H9 (cell line): ENCODE measurements around the gene CHD9. TPM values are rescaled to one million over a fixed set of nuclear protein-coding genes. Genes with fewer than 3 reads are reported as not detected.
A peak's percentile ranks its signal among the peaks of the same experiment; 100 is the strongest.

Experiments
- DNase-seq: peaks from one replicate; pipeline ENCODE4 v3.0.0-alpha.2; 2017
- H2AFZ ChIP-seq: one replicate; pipeline ENCODE4 v1.6.1; 2013; ENCODE audit warnings: mild to moderate bottlenecking, low read length, control low read depth, moderate library complexity
- H2AK5ac ChIP-seq: 2 replicates; pipeline ENCODE4 v1.6.1; 2013; ENCODE audit warnings: low read length, control low read depth, mixed read lengths; ENCODE audit not compliant: insufficient read length
- H2BK120ac ChIP-seq: one replicate; pipeline ENCODE4 v1.6.1; 2013; ENCODE audit warnings: low read depth, mild to moderate bottlenecking, low read length, control low read depth, inconsistent platforms; ENCODE audit not compliant: poor library complexity, severe bottlenecking
- H2BK12ac ChIP-seq: 2 replicates; pipeline ENCODE4 v1.6.1; 2013; ENCODE audit warnings: low read length, control low read depth, mixed read lengths, low read depth; ENCODE audit not compliant: insufficient read length
- H2BK15ac ChIP-seq: 2 replicates; pipeline ENCODE4 v1.6.1; 2013; ENCODE audit warnings: low read depth, low read length, control low read depth
- H2BK20ac ChIP-seq: one replicate; pipeline ENCODE4 v1.6.1; 2013; ENCODE audit warnings: low read depth, mild to moderate bottlenecking, low read length, control low read depth, inconsistent platforms; ENCODE audit not compliant: poor library complexity, severe bottlenecking
- H2BK5ac ChIP-seq: 2 replicates; pipeline ENCODE4 v1.6.1; 2013; ENCODE audit warnings: low read length, control low read depth, mixed read lengths; ENCODE audit not compliant: insufficient read length
- H3K14ac ChIP-seq: 2 replicates; pipeline ENCODE4 v1.6.1; 2013; ENCODE audit warnings: low read length, control low read depth; ENCODE audit not compliant: insufficient read depth
- H3K18ac ChIP-seq: 2 replicates; pipeline ENCODE4 v1.6.1; 2013; ENCODE audit warnings: low read depth, mild to moderate bottlenecking, mixed read lengths, low read length, control low read depth; ENCODE audit not compliant: insufficient read length
- H3K23ac ChIP-seq: 2 replicates; pipeline ENCODE4 v1.6.1; 2013; ENCODE audit warnings: low read length, control low read depth, mixed read lengths, low read depth; ENCODE audit not compliant: insufficient read length
- H3K23me2 ChIP-seq: 2 replicates; pipeline ENCODE4 v1.6.1; 2013; ENCODE audit warnings: low read depth, mild to moderate bottlenecking, mixed read lengths, low read length, control low read depth; ENCODE audit not compliant: insufficient read length, poor library complexity, severe bottlenecking
- H3K27ac ChIP-seq: 2 replicates; pipeline ENCODE4 v1.5.1; 2013; ENCODE audit warnings: low read length, control low read depth, mixed read lengths, low read depth; ENCODE audit not compliant: insufficient read length
- H3K27me3 ChIP-seq: 2 replicates; pipeline ENCODE4 v1.6.1; 2013; ENCODE audit warnings: low read length, control low read depth, inconsistent platforms; ENCODE audit not compliant: insufficient read depth
- H3K4ac ChIP-seq: 2 replicates; pipeline ENCODE4 v1.6.1; 2013; ENCODE audit warnings: low read depth, mild to moderate bottlenecking, control low read depth, inconsistent platforms, low read length, moderate library complexity
- H3K4me1 ChIP-seq: 2 replicates; pipeline ENCODE4 v1.6.1; 2013; ENCODE audit warnings: low read length, control low read depth, inconsistent platforms; ENCODE audit not compliant: insufficient read depth
- H3K4me2 ChIP-seq: 2 replicates; pipeline ENCODE4 v1.6.1; 2013; ENCODE audit warnings: low read length, control low read depth, mixed read lengths; ENCODE audit not compliant: insufficient read length, insufficient read depth
- H3K56ac ChIP-seq: 2 replicates; pipeline ENCODE4 v1.6.1; 2013; ENCODE audit warnings: low read depth, mild to moderate bottlenecking, mixed read lengths, low read length, control low read depth; ENCODE audit not compliant: insufficient read length
- H3K79me1 ChIP-seq: 2 replicates; pipeline ENCODE4 v1.6.1; 2013; ENCODE audit warnings: low read depth, mild to moderate bottlenecking, moderate library complexity, low read length, control low read depth, inconsistent platforms; ENCODE audit not compliant: insufficient read depth, poor library complexity, severe bottlenecking
- H3K79me2 ChIP-seq: 2 replicates; pipeline ENCODE4 v1.6.1; 2013; ENCODE audit warnings: low read length, control low read depth, inconsistent platforms; ENCODE audit not compliant: insufficient read depth
- H3K9ac ChIP-seq: 2 replicates; pipeline ENCODE4 v1.6.1; 2013; ENCODE audit warnings: low read length, control low read depth, mixed read lengths; ENCODE audit not compliant: insufficient read length; ENCODE audit errors: extremely low read depth
- H3K9me3 ChIP-seq: one replicate; pipeline ENCODE4 v1.6.1; 2013; ENCODE audit warnings: low read depth, low read length, inconsistent platforms; ENCODE audit not compliant: control insufficient read depth
- H3T11ph ChIP-seq: one replicate; pipeline ENCODE4 v1.6.1; 2013; ENCODE audit warnings: mild to moderate bottlenecking, low read length, control low read depth, inconsistent platforms
- H4K20me1 ChIP-seq: one replicate; pipeline ENCODE4 v1.6.1; 2013; ENCODE audit not compliant: control insufficient read depth, insufficient read length, insufficient read depth
- H4K5ac ChIP-seq: 2 replicates; pipeline ENCODE4 v1.6.1; 2013; ENCODE audit warnings: low read depth, mild to moderate bottlenecking, mixed read lengths, low read length, control low read depth; ENCODE audit not compliant: insufficient read length
- H4K8ac ChIP-seq: replicated peaks from 2 replicates; pipeline ENCODE4 v1.6.1; 2013; ENCODE audit warnings: low read length, control low read depth, mixed read lengths, low read depth; ENCODE audit not compliant: insufficient read length
- H4K91ac ChIP-seq: 2 replicates; pipeline ENCODE4 v1.6.1; 2013; ENCODE audit warnings: low read depth, mild to moderate bottlenecking, moderate library complexity, mixed read lengths, low read length, control low read depth; ENCODE audit not compliant: insufficient read length
- H3K27ac Mint-ChIP-seq, 3 experiments: 2 replicates in 2 of 3; 3 replicates in 1 of 3; pipeline ENCODE4 v1.8.0; 2020 to 2021; ENCODE audit warnings: mixed read lengths in 3 of 3, mild to moderate bottlenecking in 1 of 3, moderate library complexity in 1 of 3
- H3K27me3 Mint-ChIP-seq: 2 replicates; pipeline ENCODE4 v1.8.0; 2021; ENCODE audit warnings: low read depth, mild to moderate bottlenecking, moderate library complexity, mixed read lengths
- H3K36me3 Mint-ChIP-seq, 3 experiments: 2 replicates in 2 of 3; 3 replicates in 1 of 3; pipeline ENCODE4 v1.8.0; 2020 to 2021; ENCODE audit warnings: low read depth in 3 of 3, mixed read lengths in 3 of 3; ENCODE audit not compliant: insufficient read depth in 1 of 3
- H3K4me1 Mint-ChIP-seq, 2 experiments: 2 replicates each; pipeline ENCODE4 v1.8.0; 2020; ENCODE audit warnings: mixed read lengths in 2 of 2
- H3K4me3 Mint-ChIP-seq, 2 experiments: 2 replicates in 1 of 2; 3 replicates in 1 of 2; pipeline ENCODE4 v1.8.0; 2020 to 2021; ENCODE audit warnings: mild to moderate bottlenecking in 2 of 2, mixed read lengths in 2 of 2, moderate library complexity in 1 of 2
- H3K9me3 Mint-ChIP-seq, 2 experiments: 2 replicates in 1 of 2; 3 replicates in 1 of 2; pipeline ENCODE4 v1.8.0; 2020; ENCODE audit warnings: mild to moderate bottlenecking in 2 of 2, mixed read lengths in 2 of 2, moderate library complexity in 1 of 2
- WGBS: extraction: QIAGEN DNeasy Blood & Tissue Kit; methylation state at CpG from one replicate; pipeline ENCODE4 v1.1.7; 2013; ENCODE audit warnings: missing lambda C conversion rate, low lambda C conversion rate, mixed read lengths; ENCODE audit not compliant: insufficient read length; ENCODE audit errors: extremely low coverage; 5-methylcytosine and 5-hydroxymethylcytosine counted together
- total RNA-seq: library from RNA; stranded (reverse); gene quantifications from 2 replicates; pipeline ENCODE4 v1.2.1, GENCODE V29; 2021
- TF ChIP-seq, protein P1 (sequence below): fragments of 200-600 bp; sonication (generic); conservative IDR thresholded peaks from 3 replicates; pipeline ENCODE4 v1.8.0; 2021; ENCODE audit warnings: antibody characterized with exemption, mild to moderate bottlenecking

Gene CHD9
- total RNA-seq, 1 experiment from 2014 or later = 46.2 TPM

DNA sequence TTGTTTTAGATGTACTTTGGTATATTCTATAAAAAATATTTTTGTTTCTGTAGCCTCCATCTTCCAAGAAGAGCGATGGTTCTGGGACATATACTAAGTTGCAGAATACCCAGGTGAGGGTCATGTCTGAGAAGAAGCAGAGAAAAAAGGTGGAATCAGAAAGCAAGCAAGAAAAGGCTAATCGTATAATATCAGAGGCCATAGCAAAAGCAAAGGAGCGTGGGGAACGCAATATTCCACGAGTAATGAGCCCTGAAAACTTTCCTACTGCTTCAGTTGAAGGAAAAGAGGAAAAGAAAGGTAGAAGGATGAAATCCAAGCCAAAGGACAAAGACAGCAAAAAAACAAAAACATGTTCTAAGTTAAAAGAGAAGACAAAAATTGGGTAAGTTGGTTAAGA, 154.6 kb downstream of the CHD9 start:
- Histone ChIP-seq H4K5ac (no peak overlapping the region), H2AFZ (no peak overlapping the region), H3K4me2 (peak overlapping the region; percentile 70), H3K9ac (peak overlapping the region; percentile 81), H3K23ac (no peak overlapping the region), H2BK15ac (no peak overlapping the region), H3K9me3 (no peaks in the 10 kb centered on the region), H4K20me1 (no peaks in the 10 kb centered on the region), H2BK12ac (no peak overlapping the region), H2BK20ac (no peak overlapping the region), H4K91ac (no peak overlapping the region), H3T11ph (no peak overlapping the region), H2AK5ac (no peak overlapping the region), H3K4ac (no peak overlapping the region), H4K8ac (no peak overlapping the region), H3K14ac (no peak overlapping the region), H3K23me2 (peaks cover 3% of the 10 kb centered on the region), H2BK120ac (no peak overlapping the region), H2BK5ac (no peak overlapping the region), H3K4me1 (no peaks in the 10 kb centered on the region), H3K27me3 (no peaks in the 10 kb centered on the region), H3K27ac (no peak overlapping the region), H3K79me2 (peaks cover 3% of the 10 kb centered on the region; the same call in 1 of the 2 replicates), H3K79me1 (no peaks in the 10 kb centered on the region), H3K18ac (no peak overlapping the region), H3K56ac (no peak overlapping the region)
- Mint-ChIP-seq H3K27ac (peak overlapping the region; percentile 80 to 97 (median 83); a peak in 6 of 7 replicates), H3K36me3 (peaks cover 18 to 36% (median 24%) of the 10 kb centered on the region in 3 experiments), H3K27me3 (no peaks in the 10 kb centered on the region), H3K9me3 (no peaks in the 10 kb centered on the region), H3K4me3 (peak overlapping the region; percentile 69 to 90), H3K4me1 (peaks cover 40 to 41% of the 10 kb centered on the region in 2 experiments)
- no peak for DNase-seq
- no CpG with 5 or more reads among the region's 5 CpGs for WGBS
- TF ChIP-seq, protein P1, sequence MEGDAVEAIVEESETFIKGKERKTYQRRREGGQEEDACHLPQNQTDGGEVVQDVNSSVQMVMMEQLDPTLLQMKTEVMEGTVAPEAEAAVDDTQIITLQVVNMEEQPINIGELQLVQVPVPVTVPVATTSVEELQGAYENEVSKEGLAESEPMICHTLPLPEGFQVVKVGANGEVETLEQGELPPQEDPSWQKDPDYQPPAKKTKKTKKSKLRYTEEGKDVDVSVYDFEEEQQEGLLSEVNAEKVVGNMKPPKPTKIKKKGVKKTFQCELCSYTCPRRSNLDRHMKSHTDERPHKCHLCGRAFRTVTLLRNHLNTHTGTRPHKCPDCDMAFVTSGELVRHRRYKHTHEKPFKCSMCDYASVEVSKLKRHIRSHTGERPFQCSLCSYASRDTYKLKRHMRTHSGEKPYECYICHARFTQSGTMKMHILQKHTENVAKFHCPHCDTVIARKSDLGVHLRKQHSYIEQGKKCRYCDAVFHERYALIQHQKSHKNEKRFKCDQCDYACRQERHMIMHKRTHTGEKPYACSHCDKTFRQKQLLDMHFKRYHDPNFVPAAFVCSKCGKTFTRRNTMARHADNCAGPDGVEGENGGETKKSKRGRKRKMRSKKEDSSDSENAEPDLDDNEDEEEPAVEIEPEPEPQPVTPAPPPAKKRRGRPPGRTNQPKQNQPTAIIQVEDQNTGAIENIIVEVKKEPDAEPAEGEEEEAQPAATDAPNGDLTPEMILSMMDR = no peak
